Endometrial microvascular endothelial cells (primary cell): ENCODE data around the gene CCL5. TPM values are rescaled to one million over a fixed set of nuclear protein-coding genes. Genes with fewer than 3 reads are reported as not detected.
"Not testable (repeated sequence)": the region's sequence is repeated elsewhere in the genome, so short reads cannot be mapped to it uniquely, and the experiment has no call there.

ENCODE experiments used
- in situ Hi-C: cut with HindIII; loops from 2 replicates; pipeline ENCODE4 v1.10.0; 2017; ENCODE audit warnings: low sequenced_read_pairs, low pct_unique_long_range_greater_than_20kb; ENCODE audit errors: inconsistent ontology term
- total RNA-seq: library from RNA; depleted of rRNA; stranded (reverse); fragments of >200 nt; gene quantifications from one replicate; pipeline ENCODE4 v1.2.3, GENCODE V29; 2015; ENCODE audit errors: inconsistent ontology term

The CCL5 gene
- total RNA-seq, 1 donor from 2014 or later: 0.46 TPM

DNA sequence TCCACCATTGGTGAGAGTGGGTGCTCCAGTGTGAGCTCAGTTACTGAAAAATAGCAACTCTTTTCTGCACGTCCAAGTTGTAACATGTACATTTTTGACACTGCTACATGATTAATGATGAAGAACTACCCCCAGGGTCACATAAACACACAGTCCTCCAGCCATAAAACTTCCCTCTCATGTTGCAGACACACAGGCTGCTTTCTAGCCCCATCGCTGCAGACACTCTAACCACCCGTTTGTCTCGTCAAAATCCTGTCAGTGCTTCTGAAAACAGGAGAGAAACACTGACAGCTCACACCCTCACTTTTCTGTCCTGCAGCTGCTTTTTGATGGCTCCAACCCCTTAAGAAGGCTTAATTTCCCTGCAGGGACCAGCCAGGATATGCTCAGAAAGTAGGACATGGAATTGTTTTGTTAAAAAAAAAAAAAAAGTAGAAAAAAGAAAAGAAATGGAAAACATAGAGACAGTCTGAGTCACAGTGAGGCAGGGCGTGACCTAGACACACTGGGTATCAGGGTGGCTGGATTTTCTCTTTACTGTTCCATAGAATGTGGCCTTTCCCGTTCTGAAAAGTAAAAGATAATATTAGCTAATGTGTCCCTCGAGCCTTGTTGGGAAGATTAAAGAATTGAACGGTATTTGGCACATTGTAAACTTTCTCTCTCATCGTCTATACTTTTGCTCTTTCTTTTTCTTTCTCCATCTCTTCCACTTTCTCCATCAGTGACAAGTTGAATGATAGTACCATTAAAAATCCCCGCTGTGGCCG, 20.7 kb upstream of the CCL5 start:
- in situ Hi-C loops: no loop called here

DNA sequence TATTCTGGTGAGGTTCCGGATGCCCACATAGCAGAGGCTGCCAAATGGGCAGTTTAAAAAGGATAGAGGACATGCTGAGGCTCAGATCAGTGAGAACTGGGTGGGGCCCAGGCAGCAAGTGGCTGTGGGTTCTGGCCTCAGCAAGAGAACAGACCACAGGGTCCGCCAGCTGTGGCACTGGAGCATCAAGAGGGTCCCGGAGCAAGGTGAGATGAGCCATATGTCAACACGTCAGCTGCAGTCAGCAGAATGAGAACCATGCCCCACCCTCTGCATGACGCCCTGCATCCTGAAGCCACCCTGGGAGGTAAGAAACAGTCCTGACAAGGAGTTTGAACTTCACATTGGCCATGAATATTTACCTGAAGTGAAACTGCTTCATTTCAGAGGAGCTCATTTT, 20.1 kb upstream of the CCL5 start:
- in situ Hi-C loops: no loop called here

DNA sequence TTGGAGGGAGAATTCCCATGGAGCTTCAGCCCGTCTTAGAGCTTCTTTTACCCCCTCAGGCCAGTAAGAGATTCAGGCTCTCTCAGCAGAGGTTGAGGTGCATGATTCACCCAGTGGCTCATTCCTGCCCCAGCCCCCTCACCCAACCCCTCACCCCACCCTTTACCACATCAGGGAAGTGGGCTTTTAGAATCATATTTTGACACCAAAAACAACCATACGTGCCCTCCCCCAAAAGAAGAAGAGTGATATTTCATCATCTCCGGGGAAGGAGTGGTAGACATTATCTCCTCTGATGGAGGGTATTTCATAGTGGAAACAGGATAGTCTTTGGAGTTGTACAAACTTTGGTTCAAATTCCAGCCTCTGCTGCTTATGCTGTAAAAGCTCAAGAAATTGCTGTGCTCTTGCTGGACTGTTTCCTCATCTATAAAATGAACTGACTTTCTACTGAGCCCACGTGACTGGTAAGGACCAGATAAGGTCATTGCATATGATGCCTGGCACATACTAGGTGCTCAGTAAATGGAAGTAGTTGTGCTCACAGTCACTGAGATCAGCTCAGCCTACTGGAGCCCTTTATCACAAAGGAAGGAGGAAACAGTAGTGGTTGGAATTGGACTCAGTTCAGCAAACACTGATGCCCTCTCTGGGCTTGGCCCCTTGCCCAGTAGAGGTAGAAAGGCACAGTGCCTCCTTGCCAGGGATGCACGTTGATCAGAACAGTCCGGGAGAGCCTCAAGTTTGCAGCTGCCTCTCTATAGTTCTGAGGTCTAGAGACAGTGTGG, 18.3 kb upstream of the CCL5 start:
- in situ Hi-C loops: no loop called here

DNA sequence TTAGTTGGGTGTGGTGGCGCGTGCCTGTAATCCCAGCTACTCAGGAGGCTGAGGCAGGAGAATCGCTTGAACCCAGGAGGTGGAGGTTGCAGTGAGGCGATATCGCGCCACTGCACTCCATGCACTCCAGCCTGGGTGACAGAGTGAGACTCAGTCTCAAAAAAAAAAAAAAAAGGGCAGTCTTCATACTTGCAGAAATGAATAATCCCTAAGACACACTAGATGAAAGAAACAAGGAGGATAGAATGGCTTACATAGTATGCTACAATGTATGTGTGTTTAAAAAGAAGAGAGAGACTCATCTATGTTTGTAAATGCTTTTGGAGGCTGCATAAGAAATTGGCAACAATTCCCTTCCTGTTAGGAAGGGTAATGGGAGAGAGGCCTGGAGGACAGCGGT, 17.6 kb upstream of the CCL5 start:
- in situ Hi-C loops: not testable (repeated sequence)

DNA sequence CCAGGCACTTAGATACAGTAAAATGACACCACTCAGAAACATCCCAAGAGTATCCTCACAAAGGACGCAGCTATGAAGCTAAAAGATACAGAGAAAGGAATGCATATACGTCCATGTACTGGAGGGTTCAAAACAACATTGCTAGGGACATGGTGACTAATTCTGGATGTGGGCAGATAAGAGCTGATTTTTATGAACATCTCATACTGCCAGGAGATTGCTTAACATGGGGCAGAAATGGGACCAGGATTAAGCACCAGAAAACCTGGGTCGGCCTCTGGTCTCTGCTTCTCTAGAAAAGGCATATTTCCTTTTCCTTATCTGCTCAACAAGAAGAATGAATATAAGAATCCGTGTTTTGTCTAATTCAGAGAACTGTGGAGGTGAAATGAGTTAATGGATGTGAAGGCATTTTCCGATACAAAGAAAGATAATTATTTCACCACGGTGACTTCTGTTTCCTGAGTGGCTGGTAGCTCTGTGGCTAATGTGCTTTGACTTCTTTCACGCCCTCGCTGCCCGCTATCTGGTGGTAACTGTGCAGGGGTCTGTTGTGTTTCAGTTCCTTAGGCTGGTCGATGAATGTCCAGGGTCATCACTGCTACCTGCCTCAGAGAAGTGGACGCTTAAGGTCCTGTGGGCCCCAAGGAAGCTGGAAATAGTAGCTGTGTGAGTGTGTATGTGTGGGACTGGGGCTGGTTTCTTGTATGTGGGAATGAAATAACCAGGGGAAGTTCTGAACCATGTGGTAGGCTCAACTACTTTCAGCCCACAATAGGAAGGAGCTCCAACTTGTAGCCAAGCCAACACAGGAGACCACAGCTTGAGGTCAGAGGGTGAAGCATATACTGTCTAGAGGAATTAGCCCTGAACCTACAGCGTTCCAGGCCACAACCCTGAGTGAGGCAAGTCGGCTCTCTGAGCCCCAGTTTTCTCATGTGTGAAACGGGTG, 15.8 kb upstream of the CCL5 start:
- in situ Hi-C loops: no loop called here

DNA sequence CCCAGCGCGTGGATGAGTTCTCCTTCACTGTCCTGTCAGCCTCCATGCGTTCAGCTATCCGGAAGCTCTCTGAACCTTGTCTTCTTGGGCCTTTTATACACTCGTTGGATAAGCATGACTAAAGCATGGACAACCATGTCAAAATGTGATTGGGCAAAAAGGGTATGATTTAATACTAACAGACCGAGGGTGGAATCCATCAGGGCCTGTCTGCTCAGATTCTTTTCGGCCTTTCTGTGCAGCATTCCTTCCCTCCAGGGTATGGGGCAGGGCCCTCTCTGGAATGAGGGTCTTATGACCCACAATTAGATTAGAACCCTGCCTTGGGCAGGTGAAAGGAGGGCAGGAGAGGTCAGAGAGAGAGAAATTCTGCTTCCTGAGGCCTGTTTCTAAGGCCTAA, 14.0 kb upstream of the CCL5 start:
- in situ Hi-C loops: no loop called here

DNA sequence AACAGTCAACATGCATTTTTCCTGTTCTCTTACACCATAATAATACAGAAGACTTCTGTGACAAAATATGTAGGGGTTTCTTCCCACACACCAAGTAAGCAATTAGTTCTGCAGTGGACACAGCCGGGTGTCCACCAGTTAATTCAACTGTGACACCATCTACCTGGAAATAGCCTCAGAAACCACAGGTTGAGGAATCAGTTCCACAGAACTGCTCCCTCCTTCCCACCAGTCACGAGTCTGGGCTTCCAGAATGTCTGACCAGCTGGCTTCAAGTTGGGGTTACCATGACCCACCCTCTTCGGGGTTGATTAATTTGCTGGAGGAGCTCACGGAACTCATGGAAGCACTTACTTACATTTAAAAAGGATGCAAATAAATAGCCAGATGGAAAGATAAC, 13.6 kb upstream of the CCL5 start:
- in situ Hi-C loops: no loop called here

DNA sequence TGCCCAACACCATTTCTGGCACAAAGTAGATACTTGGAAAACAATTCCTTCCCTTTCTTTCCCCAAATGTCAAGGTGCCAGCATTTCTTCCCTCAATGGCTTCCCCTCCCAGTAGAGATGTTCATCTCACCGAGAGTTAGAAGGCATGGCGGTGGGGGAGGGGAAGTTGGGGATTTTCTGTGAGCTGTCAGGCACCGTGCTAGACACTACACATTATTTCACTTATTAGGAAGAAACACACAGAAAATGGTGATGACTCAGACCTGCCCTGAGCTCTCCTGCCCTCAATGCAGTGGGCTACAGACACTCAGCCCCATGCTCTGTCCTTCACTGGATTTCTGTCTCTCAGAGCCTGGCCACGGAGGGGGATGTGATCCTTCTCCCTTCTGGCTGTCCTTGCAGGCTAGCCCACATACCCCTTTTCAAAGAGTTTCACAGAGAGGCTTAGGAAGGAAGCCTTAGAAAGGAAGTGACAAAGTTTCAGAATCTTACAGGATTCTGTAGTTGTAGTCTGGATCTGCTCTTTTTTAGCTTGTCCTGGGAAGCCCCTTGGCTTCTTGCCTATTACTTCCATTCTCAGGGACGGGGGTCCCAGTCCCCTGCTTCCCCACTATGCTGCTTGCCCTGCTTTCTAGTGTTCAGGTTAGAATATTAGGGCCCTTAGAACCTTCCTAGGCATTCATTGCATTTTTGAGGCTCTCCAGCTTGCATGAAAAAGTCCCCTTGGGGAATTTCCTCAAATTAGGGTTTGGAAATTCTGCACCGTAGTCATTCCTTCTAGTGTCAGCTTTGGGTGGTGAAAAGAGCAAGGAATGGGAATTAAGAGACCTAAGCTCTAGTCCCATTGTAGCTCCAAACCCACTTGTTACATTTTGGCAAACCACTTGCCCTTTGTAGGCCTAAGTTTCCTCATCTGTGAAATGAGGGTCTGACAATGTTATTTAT, 12.2 kb upstream of the CCL5 start:
- in situ Hi-C loops: no loop called here

DNA sequence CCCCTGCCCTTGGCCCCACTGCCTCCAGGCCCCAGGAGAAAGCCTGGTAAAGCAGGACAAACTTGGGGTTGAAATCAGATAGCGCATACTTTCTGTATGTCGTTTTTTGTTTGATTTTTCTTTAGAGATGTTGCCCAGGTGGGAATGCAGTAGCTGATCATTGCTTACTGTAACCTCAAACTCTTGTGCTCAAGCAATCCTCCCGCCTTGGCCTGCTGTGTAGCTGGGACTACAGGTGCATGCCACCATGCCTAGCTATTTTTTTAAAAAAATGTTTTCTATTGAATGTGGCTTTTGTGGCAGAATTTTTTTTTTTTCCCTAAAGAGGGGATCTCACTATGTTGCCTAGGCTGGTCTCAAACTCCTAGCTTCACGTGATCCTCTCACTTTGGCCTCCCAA, 11.1 kb upstream of the CCL5 start:
- in situ Hi-C loops: no loop called here

DNA sequence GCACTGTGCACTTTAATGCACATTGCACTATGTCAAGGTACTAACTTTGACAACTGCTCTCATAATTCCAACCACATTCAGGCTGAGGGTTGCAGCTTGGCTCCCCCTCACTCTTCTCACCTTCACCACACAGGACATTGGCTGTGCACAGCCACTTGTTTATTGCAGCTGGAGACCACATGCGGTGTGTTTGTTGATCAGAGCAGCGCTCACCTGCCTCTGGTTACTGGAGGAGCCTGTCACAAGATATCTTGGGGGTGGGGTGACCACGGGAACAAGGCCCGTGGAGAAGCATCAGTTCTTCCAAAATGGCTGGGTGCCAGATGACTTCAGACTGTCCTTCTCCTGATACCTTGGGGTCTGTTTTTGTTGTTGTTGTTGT, 10.6 kb upstream of the CCL5 start:
- in situ Hi-C loops: no loop called here

DNA sequence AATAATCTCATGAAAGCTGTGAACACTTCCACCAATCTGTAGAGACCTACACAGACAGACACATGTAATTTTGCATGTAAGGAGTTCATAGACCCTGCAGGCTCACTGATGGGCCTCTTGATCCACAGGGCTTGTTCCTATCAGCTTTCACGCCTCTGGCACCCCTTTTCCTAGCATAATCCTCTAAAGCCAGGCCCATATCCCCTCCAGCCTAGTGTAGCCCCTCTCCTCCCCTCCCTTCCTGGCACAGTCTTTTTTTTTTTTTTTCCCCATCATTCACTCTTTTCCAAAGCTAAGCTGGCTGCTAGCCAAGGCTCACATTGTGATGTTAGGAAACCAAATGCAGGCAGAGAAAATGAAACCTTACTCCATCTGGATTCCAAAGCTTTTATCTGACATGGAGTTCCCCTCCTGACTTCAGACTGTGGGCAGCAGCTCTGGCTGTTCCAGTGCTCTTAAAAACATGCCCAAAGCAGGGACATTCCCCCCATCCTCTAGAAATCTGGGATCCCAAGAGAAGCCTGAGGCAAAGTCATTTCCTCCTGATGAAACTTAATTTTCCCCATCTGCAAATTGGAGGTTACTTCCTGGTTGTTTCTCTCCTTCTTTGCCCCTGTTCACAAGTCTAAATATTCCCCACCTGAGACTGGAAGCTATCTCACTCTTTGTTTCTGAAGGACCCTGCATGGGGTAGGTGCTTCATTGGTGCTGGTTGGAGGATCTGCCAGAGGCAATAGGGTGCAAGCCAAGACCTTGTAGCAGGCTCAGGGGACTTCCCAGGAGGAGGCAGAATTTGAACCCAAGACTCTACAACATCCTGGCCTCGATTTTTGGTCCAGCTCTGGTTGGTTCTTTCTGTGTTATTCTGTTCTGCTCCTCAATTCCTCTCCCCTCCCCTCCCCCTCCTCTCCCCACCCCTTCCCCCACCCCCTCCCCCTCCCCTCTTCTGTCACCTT, 9.9 kb upstream of the CCL5 start:
- in situ Hi-C loops: no loop called here

DNA sequence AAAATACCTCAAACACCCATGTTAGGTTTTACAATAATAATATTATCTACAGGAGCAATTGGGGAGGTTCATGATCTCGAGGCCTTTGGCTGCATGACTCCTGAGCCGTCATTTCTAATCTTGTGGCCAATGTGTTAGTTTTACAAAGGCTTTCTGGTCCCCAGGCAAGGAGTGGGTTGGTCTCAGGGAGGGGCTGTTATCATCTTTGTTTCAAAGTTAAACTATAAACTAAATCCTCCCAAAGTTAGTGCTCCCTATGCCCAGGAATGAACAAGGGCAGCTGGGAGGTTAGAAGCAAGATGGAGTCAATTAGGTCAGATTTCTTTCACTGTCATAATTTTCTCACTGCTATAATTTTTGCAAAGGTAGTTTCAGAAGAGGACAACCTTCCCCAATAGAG, 9.1 kb upstream of the CCL5 start:
- in situ Hi-C loops: no loop called here

DNA sequence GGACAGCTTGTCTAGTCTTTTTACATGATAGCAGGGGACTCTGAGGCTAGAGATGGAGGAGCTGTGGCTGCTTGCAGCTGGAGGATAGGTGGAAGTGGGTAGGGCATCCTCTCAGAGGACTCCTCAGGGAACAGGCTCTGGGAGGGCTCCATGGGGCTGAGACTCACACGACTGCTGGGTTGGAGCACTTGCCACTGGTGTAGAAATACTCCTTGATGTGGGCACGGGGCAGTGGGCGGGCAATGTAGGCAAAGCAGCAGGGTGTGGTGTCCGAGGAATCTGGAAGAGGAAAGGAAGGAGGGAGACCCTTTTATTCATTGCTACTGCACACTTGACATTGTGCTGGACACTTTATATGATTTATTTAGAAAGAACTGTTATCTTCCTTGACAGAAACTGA, 1.8 kb downstream of the CCL5 start:
- in situ Hi-C loops: no loop called here

DNA sequence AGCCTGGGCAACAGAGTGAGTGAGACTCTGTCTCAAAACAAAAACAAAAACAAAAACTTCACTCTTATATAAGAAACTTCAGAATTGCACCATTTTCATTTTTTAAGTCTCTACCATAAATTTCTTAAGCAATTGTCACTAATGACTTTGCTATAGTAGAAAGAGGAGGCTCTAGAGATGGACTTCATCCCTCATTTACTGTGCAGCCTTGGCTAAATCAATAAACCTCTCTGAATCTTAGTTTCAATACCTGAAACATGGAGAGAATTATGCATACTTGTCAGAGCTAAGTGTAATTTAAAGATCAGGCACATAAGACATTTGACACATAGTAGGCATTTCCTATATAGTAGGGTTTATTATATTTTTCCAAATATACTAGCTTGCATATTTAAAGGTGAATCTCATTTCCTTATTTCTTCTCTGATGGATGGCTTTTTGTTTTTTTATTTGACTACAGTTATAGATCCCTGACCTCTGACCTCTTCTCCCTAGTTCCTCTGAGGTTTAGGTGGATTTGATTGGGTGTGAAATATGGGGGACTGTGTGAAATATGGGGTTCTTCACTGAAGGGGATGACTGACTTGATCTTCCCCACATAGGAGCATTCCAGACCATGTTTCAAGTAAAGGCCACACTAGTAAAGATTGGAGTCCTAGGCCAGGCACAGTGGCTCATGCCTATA, 2.7 kb downstream of the CCL5 start:
- in situ Hi-C loops: no loop called here

DNA sequence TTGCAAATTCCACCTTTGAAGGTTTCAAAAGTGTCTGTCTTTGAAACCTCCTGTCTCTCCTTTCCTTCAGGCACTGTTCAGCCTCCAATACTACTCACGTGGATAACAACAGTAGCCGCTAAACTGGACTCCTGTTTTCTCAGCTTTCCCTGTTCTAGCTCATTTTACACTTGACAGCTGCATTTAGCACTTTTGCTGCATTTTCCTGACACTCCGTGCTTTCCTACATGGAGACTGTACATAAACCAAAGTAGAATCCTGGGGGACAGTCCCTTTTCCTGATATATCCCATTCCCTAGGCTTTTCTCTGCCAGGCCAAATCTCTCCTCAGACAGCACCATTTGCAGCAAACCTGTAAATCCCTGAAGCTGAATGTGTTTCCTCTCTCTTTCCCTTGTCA, 3.6 kb downstream of the CCL5 start:
- in situ Hi-C loops: no loop called here

DNA sequence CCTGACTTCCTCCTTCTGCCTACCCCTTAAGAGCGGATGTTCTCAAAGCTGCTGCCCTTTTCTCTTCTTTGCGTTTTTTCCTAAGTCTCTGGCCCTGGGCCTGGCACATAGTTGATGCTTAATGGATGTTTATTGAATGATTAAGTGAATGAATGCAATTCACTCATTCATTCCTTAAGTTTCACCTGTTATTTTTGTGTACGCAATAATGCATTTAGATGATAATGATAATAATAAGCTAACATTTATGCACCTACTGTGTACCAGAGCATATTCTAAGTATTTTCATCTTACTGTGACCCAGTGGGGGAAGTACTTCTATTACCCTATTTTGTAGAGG, 4.4 kb downstream of the CCL5 start:
- in situ Hi-C loops: no loop called here
